Ureter (tissue), 1 donor: ENCODE results near the gene DNAL4. TPM values are rescaled to one million over a fixed set of nuclear protein-coding genes. Genes with fewer than 3 reads are reported as not detected.

ENCODE experiments used
- DNase-seq: peaks from one replicate; pipeline ENCODE4 v3.0.0-alpha.2; 2020; ENCODE audit warnings: low spot score
- total RNA-seq: library from RNA; stranded (reverse); gene quantifications from one replicate; pipeline ENCODE4 v1.2.4, GENCODE V29; 2023
- donor health status: DM: yes; HTN: yes; CAD: no.

DNAL4 gene
- total RNA-seq, 1 donor from 2014 or later: 27.3 TPM

GRCh38 chr22:38786631-38787030, 7.3 kb downstream of the DNAL4 start:
- no peak for DNase-seq

GRCh38 chr22:38784856-38785255, 9.1 kb downstream of the DNAL4 start:
- DNase-seq: no peak

- DNase-seq: no peak
Observed at GRCh38 chr22:38784035-38784434, 9.9 kb downstream of the DNAL4 start.

DNA sequence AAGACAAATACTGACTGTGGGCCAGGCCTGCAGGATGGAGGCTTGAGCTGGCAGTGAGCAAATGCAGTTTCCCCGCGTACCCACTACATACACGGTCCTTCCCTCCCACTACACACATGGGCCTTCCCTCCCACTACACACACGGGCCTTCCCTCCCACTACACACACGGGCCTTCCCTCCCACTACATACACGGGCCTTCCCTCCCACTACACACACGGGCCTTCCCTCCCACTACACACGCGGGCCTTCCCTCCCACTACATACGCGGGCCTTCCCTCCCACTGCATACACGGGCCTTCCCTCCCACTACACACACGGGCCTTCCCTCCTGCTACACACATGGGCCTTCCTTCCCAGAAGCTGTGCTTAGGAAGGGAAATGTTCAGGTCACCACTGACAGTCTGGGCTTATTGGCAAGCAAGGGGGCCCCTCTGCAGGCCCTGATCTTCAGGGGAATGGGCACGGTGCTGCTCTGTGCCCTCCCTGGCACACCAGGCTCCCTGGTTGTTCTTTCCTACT, 10.8 kb downstream of the DNAL4 start:
- DNase-seq: no peak

GRCh38 chr22:38782402-38783094, 11.4 kb downstream of the DNAL4 start:
- no peak for DNase-seq

- DNase-seq: no peak
Observed at GRCh38 chr22:38781033-38781432, 12.9 kb downstream of the DNAL4 start.

GRCh38 chr22:38777087-38777671, 16.8 kb downstream of the DNAL4 start:
- no peak for DNase-seq

DNA sequence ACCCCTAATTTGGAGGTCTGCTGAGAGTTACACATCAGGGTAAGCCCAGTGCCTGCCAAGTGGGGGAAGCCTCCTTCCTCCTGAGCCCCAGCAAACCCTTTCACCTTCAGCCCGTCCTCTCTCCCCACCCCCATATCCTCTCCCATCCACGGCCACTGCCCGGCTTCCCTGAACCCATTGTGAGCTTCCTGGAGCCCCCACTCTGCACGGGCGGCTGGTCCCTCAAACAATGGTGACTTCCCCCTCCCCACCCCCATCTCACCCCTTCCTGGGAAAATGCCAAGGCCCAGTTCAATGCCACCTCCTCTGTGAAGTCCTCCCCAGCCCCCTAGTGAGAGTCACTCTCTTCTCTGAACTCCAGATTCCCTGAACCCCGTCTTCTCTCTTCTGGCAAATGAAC, 17.9 kb downstream of the DNAL4 start:
- no peak for DNase-seq

DNA sequence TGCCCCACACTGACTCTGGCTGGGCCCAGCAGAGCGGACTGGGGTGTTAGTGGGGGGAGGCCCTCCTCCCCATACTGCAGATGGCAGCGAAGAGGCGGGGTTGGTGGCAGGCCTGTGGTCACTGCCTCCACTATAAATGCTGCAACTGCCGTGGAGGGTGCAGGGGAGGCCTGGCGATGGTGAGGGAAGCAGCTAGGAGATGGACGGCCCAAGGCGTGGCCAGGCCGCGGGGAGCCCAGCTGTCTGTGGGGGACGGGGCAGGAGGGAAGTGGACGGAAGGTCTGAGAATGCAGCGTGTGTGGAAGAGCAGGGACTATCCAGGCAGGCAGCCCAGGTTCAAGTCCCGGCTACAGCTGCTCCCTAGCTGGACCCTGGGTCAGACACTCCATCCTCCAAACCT, 18.3 kb downstream of the DNAL4 start:
- DNase-seq: no peak

GRCh38 chr22:38774496-38775166, 19.3 kb downstream of the DNAL4 start:
- DNase-seq: no peak

DNA sequence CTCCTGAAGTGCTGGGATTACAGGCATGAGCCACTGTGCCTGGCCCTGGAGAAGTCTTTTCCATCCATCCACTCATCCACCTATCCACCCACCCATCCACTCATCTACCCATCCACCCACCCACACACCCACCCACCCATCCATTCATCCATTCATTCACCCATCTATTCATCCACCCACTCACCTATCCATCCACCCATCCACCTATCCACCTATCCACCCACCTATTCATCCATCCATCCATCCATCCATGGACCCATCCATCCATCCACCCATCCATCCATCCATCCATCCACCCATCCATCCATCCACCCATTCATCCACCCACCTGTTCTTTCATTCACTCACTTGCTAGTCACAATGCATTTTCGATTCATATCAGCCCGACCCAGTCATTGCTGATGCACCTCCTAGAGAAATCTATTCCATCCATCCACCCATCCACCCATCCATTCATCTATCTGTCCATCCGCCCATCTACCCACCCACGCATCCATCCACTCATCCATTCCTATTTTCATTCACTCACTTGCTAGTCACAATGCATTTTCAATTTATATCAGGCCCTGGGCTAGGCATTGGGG, 20.5 kb downstream of the DNAL4 start:
- no peak for DNase-seq

DNA sequence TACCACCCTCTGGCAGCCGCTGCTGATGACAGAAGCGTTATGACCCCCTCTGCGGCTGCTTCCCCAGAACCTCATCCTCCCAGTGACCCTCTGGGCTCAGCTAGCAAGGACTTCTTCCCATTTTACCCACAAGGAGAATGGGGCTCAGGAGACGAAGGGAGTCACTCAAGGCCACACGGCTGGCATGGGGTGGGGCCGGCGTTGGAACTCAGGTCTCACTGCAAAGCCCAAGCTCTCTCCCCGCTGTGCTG, 21.4 kb downstream of the DNAL4 start:
- DNase-seq: no peak

- DNase-seq: no peak
Observed at GRCh38 chr22:38770257-38770949, 23.5 kb downstream of the DNAL4 start.

GRCh38 chr22:38768036-38768435, 25.9 kb downstream of the DNAL4 start:
- no peak for DNase-seq

DNA sequence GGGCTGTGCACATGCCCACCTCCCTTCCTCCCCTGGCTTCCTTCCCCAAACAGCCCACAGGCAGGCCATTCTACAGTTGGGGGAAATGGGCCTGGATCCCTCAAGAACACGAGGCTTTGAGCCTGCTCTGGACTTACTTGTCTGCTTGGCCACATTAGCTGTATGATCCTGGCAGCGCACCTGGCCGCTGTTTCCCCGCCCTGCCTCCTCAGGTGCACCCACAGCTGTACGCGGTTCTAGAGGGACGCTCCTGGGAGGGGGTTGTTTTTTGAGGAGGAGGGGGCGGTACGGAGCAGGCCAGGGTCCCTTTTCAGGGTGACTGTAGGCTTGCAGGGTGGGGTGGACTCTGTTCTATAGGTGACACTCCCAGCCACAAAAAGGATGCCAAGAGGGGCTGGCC, 26.6 kb downstream of the DNAL4 start:
- DNase-seq: no peak

DNA sequence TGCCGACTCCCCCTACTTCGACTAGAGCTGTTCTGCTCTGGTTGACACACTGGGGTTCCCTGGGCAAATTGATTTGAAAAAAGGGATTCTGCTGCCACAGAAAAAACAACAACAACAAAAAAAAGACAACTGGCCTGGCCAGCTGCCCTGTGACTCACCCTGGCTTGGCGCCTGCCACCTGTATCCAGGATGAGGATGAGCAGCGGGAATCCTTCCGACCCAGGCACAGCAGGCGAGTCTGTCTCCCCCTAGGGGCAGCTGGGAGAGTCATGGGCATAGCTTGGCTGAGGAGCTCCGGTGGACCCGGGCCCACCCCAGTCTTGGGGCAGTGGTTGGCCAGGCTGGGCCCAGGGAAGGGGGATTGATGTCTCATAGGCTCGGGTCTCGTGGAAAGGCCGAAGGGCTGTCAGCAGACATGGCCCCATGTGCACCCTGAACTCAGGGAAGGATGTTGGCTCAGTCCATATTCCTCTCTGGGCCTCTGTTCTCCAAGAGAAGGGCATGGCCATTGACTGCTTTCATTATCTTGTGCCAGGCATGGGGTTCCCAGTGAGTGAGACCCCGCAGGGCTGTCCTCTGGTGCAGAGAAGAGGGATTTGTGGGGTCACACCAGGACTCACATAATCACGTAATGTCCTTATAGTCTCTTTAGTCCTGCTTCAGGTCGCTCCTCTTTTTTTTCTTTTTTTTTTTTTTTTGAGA, 27.7 kb downstream of the DNAL4 start:
- DNase-seq: no peak

DNA sequence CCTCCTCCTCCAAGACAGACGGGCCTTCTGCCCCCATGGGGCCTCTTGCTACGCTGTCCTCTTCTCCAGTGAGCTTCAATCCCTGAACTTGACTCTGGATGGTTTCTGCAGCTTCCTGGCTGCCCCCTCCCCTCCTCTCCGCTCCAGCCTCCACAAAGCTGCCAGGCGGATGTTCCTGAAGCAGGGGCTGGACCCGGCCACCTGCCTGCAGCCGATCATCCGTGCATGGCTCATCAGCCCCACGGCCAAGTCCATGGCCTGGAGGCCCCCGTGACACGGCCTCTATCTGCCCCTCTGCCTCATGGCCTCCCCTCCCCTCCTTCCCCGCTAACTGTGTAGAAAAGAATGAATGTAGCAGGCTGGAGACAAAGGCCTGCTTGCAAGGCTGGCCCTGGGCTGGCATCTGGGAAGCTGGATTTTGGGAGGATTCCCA, 31.4 kb downstream of the DNAL4 start:
- DNase-seq: no peak

GRCh38 chr22:38761202-38762162, 32.5 kb downstream of the DNAL4 start:
- DNase-seq: no peak

DNA sequence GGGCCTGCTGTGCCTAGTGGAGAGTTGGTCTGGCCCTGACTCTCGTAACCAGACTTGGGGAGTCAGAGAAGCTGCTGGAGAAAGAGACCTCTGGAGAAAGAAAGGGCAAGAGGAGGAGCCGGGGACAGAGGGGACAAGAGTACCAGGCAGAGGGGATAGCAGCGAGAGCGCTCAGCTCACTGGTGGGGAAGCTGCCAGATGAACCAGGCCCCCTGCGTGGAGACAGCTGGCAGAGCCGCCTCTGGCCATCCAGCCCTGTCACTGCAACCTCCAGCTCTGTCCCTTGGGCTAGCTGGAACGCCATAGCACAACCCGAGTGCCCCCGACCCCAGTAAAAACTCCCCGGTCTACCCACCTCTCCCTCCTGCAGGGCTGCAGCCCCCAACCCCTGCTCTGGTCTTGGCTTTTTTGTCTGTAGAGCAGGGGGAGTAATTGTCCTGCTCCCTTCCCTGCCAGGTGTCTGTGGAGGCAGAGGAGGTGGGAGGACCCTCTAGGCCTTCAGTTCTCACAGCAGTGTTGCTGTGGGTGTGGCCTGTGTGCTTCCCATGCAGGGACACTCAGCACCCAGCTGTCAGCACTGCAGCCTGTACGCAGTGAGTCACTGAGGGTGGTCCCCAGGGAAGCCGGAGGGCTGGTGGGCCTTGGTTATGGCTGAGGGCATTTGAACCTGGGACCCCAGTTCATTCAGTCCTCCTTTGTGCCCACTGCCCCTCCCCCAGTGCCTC, 33.3 kb downstream of the DNAL4 start:
- no peak for DNase-seq

- no peak for DNase-seq
Observed at GRCh38 chr22:38759005-38759404, 34.9 kb downstream of the DNAL4 start.
